Right ventricle myocardium inferior (tissue), 1 donor: Measurements from ENCODE around the gene GABRD. TPM values are rescaled to one million over a fixed set of nuclear protein-coding genes. Genes with fewer than 3 reads are reported as not detected.

Experiments
- ATAC-seq: fragments of 200-7000 bp; cut with Tn5 transposase; one replicate; pipeline ENCODE4 v1.9.1; 2020; ENCODE audit warnings: mild to moderate bottlenecking, moderate library complexity
- DNase-seq: peaks from one replicate; pipeline ENCODE4 v3.0.0; 2021; ENCODE audit errors: missing footprints
- intact Hi-C: fragments of 100-400 bp; cut with DNase I; formaldehyde crosslinking; loops from one replicate; pipeline ENCODE4 v1.11.0; 2022
- total RNA-seq: library from RNA; stranded (reverse); fragmentation: NEBNext Ultra II Directional; extraction: Animal tissue kit (Norgen Biotek cat#: 25700); gene quantifications from one replicate; pipeline ENCODE4 v1.2.1, GENCODE V29; 2021
- donor health status: DM: no; HTN: yes; CAD: no; lungs with severe emphysema.

GABRD gene
- total RNA-seq, 1 donor from 2014 or later = 0.49 TPM

- intact Hi-C loops = no loop called here
- ATAC-seq (no peak), DNase-seq (peak; percentile 62)
Observed at GRCh38 chr1:1982379-1983232, 36.5 kb upstream of the GABRD start.

- DNase-seq = peak; percentile 30
- no peak for ATAC-seq
- intact Hi-C loops = no loop called here
Observed at GRCh38 chr1:1984560-1985070, 34.5 kb upstream of the GABRD start.

- intact Hi-C loops = no loop called here
- DNase-seq (peak; percentile 56), ATAC-seq (no peak)
Observed at GRCh38 chr1:1985375-1986050, 33.6 kb upstream of the GABRD start.

- ATAC-seq = no peak
Observed at GRCh38 chr1:1986451-1987141, 32.5 kb upstream of the GABRD start.

GRCh38 chr1:1987142-1987510, 32.0 kb upstream of the GABRD start:
- ATAC-seq (no peak), DNase-seq (peak; percentile 55)
- intact Hi-C loops = no loop called here

More at GRCh38 chr1:1986451-1987141, 32.5 kb upstream of the GABRD start:
- peak; percentile 47 for DNase-seq
- intact Hi-C loops = no loop called here

- DNase-seq (no peak), ATAC-seq (no peak)
- intact Hi-C loops = no loop called here
Observed at GRCh38 chr1:1988061-1988945, 30.8 kb upstream of the GABRD start.

GRCh38 chr1:1989102-1989542, 30.0 kb upstream of the GABRD start:
- intact Hi-C loops = no loop called here
- peak; percentile 55 for ATAC-seq
- DNase-seq = no peak

GRCh38 chr1:1989789-1990188, 29.4 kb upstream of the GABRD start:
- ATAC-seq (peak; percentile 67), DNase-seq (no peak)
- intact Hi-C loops = no loop called here

GRCh38 chr1:1990222-1990621, 28.9 kb upstream of the GABRD start:
- DNase-seq (peak; percentile 26), ATAC-seq (peak; percentile 69)
- intact Hi-C loops = no loop called here

GRCh38 chr1:1994536-1994935, 24.6 kb upstream of the GABRD start:
- DNase-seq (no peak), ATAC-seq (no peak)
- intact Hi-C loops = no loop called here

GRCh38 chr1:1996207-1996651, 22.9 kb upstream of the GABRD start:
- ATAC-seq = no peak
- intact Hi-C loops = no loop called here
- DNase-seq = no peak

GRCh38 chr1:1997576-1997975, 21.6 kb upstream of the GABRD start:
- intact Hi-C loops = no loop called here
- peak; percentile 27 for DNase-seq
- no peak for ATAC-seq

GRCh38 chr1:2000432-2000831, 18.7 kb upstream of the GABRD start:
- intact Hi-C loops = no loop called here
- ATAC-seq (no peak), DNase-seq (no peak)

- ATAC-seq (no peak), DNase-seq (peak; percentile 55)
- intact Hi-C loops = no loop called here
Observed at GRCh38 chr1:2000850-2001249, 18.3 kb upstream of the GABRD start.

GRCh38 chr1:2001773-2002411, 17.3 kb upstream of the GABRD start:
- intact Hi-C loops = no loop called here
- ATAC-seq (no peak), DNase-seq (peak; percentile 9)

- peak; percentile 55 for DNase-seq
- intact Hi-C loops = no loop called here
- no peak for ATAC-seq
Observed at GRCh38 chr1:2003541-2004131, 15.5 kb upstream of the GABRD start, which contains the start of gene CFAP74. Gene CFAP74 (minus strand): TSS chr1:2003786. CDS start chr1:1990956, 12,830 bp downstream.

- DNase-seq = no peak
- ATAC-seq = no peak
- intact Hi-C loops = no loop called here
Observed at GRCh38 chr1:2004856-2005255, 14.3 kb upstream of the GABRD start.
